Central memory CD8-positive, alpha-beta T cell (primary cell): ENCODE results near the gene TM7SF3.

Experiments
- ATAC-seq: fragments of 150-1000 bp; cut with Tn5 transposase; replicated peaks from 2 replicates; pipeline ENCODE4 v1.10.0; 2022; ENCODE audit warnings: mild to moderate bottlenecking, moderate FRiP score, moderate number of reproducible peaks; ENCODE audit not compliant: poor library complexity, severe bottlenecking; ENCODE audit errors: extremely low read depth
- DNase-seq, 2 donors: peaks; one replicate each; pipeline ENCODE4 v3.0.0; 2021; ENCODE audit warnings: low spot score in 2 of 2
- H3K27ac Mint-ChIP-seq: one replicate; pipeline ENCODE4 v1.8.0; 2022; ENCODE audit warnings: low read depth, mild to moderate bottlenecking, moderate library complexity, mixed read lengths
- H3K27me3 Mint-ChIP-seq: one replicate; pipeline ENCODE4 v1.8.0; 2022; ENCODE audit warnings: mixed read lengths
- H3K36me3 Mint-ChIP-seq: one replicate; pipeline ENCODE4 v1.8.0; 2022; ENCODE audit warnings: mild to moderate bottlenecking, moderate library complexity, mixed read lengths; ENCODE audit not compliant: insufficient read depth
- H3K4me1 Mint-ChIP-seq: one replicate; pipeline ENCODE4 v1.8.0; 2022; ENCODE audit warnings: mixed read lengths
- H3K4me3 Mint-ChIP-seq: one replicate; pipeline ENCODE4 v1.8.0; 2022; ENCODE audit warnings: mild to moderate bottlenecking, moderate library complexity, mixed read lengths
- H3K9me3 Mint-ChIP-seq: one replicate; pipeline ENCODE4 v1.8.0; 2022; ENCODE audit warnings: mixed read lengths

The TM7SF3 gene

DNA sequence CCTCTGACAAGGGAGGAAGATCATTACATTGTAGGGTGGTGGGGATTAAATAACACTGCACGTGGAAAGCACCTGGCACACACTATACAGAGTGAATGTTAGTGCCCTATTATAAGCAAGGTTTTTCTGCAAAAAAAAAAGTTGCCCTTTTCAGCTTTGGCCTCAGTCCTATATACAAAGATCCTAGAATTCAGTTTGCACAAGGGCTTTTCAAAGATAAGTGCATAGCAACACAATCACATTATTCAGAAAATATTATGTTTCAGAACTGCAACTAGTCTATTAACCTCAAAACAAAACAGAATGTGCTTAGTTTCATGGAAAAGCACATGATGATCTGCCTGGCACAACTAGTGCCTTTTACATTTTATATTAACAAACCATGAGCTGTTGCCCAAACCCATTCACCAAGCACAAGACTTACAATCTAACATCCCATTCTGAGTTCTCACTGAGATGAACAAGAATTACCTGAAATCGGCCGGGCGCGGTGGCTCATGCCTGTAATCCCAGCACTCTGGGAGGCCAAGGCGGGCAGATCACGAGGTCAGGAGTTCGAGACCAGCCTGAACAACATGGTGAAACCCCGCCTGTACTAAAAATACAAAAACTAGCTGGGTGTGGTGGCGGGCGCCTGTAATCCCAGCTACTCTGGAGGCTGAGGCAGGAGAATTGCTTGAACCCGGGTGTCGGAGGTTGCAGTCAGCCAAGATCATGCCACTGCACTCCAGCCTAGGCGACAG is 1.8 kb downstream of the TM7SF3 start:
- Mint-ChIP-seq H3K27ac (no peak overlapping the region), H3K4me3 (peak overlapping the region; percentile 31), H3K36me3 (peaks cover 10% of the 10 kb centered on the region), H3K27me3 (no peaks in the 10 kb centered on the region), H3K9me3 (no peaks in the 10 kb centered on the region), H3K4me1 (peaks cover 59% of the 10 kb centered on the region)
- ATAC-seq (no peak), DNase-seq (no peak)

DNA sequence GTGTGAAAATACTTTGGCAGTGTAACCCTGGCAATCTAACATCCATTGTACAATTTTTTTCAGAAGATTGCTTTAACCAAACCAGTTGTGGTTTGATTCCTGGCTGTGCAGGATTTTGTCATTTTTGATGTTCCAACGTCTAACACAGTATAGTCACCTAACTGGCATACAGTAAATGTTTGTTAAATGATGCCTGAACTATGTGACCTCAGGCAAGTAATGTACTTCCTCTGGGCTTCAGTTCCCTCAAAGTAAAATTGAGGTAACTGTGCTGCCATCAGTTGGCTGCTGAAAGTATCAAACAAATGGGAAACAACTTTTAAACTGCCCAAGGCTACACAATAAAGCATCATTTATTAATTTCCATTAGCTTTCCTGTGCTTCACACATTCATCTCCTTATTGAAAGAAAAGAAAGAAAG is 4.3 kb downstream of the TM7SF3 start:
- Mint-ChIP-seq H3K27ac (peak overlapping the region; percentile 45), H3K36me3 (peaks cover 12% of the 10 kb centered on the region), H3K9me3 (no peaks in the 10 kb centered on the region), H3K27me3 (no peaks in the 10 kb centered on the region), H3K4me1 (peaks cover 56% of the 10 kb centered on the region), H3K4me3 (no peak overlapping the region)
- DNase-seq: no peak
- no peak for ATAC-seq

DNA sequence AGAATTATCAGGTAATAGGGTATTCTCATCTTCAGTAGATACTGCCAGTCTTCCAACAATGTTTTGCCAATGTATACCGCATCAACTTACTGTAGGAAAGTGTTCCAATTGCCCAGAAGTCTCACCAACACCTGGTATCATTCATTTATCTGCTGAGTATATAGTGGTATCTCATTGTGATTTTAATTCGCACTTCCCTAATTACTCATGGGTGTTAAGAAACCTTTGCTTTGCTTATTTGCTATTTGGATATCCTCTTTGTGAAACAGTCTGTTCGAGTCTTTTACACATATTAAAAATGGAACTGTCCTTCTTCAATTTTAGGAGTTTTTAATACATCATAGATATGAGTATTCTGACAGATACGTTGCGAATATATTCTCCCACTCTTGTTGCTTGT is 6.1 kb downstream of the TM7SF3 start:
- no peaks in the 10 kb centered on the region for H3K9me3 Mint-ChIP-seq
- H3K27me3 Mint-ChIP-seq: no peaks in the 10 kb centered on the region
- peaks cover 10% of the 10 kb centered on the region for H3K36me3 Mint-ChIP-seq
- H3K27ac Mint-ChIP-seq: no peak overlapping the region
- no peak for DNase-seq
- no peak for ATAC-seq
- H3K4me1 Mint-ChIP-seq: peaks cover 57% of the 10 kb centered on the region
- H3K4me3 Mint-ChIP-seq: no peak overlapping the region

DNA sequence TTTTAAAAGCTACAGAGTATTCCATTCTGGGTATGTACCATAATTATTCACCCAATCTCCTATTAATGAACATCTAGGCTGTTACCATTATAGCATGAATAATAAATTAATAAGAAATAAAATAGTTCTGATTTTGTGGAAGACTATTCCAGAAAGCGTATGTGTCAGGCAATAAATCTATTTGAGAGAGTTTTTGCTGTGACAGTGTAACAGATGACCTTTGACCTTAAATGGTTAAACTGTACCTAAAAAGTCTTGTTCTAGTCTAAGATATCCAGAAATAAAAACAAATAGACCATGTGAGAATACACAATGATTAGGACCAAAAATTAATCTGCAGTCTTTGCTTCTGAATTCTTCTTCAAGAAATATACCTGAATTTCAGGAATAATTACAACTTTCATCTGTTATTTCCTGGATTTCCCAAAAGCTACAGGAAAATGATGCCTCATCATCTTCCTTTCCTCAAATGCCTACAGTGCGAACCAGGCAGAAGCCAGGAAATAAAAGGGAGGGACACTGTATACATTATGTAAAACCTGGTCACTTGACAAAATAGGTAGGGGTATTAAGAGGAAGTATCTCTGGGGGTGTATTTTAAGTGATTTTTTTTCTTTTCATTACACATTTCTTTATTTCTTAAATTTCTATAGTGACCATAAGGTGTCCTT is 7.3 kb downstream of the TM7SF3 start:
- peaks cover 54% of the 10 kb centered on the region for H3K4me1 Mint-ChIP-seq
- peaks cover 13% of the 10 kb centered on the region for H3K36me3 Mint-ChIP-seq
- H3K9me3 Mint-ChIP-seq: no peaks in the 10 kb centered on the region
- no peak overlapping the region for H3K4me3 Mint-ChIP-seq
- no peak for DNase-seq
- no peaks in the 10 kb centered on the region for H3K27me3 Mint-ChIP-seq
- ATAC-seq: no peak
- no peak overlapping the region for H3K27ac Mint-ChIP-seq

DNA sequence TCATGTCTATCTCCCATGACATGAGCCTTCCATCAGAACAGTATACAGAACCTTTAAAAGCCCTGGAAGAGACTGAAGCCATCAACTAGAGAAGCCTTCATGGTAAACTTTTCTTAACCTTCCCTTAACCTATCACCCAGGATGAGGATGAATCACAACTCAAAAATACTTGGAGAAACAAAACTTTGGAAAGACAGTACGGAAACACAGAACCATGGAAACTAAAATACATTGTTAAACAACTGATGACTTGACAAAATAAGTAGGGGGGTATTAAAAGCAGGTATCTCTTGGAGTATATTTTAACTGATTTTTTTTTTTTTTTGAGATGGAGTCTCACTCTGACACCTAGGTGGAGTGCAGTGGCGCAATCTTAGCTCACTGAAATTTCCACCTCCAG is 8.7 kb downstream of the TM7SF3 start:
- Mint-ChIP-seq H3K9me3 (no peaks in the 10 kb centered on the region), H3K36me3 (peaks cover 11% of the 10 kb centered on the region), H3K27ac (no peak overlapping the region), H3K27me3 (no peaks in the 10 kb centered on the region), H3K4me3 (no peak overlapping the region), H3K4me1 (peaks cover 49% of the 10 kb centered on the region)
- DNase-seq: no peak
- no peak for ATAC-seq

DNA sequence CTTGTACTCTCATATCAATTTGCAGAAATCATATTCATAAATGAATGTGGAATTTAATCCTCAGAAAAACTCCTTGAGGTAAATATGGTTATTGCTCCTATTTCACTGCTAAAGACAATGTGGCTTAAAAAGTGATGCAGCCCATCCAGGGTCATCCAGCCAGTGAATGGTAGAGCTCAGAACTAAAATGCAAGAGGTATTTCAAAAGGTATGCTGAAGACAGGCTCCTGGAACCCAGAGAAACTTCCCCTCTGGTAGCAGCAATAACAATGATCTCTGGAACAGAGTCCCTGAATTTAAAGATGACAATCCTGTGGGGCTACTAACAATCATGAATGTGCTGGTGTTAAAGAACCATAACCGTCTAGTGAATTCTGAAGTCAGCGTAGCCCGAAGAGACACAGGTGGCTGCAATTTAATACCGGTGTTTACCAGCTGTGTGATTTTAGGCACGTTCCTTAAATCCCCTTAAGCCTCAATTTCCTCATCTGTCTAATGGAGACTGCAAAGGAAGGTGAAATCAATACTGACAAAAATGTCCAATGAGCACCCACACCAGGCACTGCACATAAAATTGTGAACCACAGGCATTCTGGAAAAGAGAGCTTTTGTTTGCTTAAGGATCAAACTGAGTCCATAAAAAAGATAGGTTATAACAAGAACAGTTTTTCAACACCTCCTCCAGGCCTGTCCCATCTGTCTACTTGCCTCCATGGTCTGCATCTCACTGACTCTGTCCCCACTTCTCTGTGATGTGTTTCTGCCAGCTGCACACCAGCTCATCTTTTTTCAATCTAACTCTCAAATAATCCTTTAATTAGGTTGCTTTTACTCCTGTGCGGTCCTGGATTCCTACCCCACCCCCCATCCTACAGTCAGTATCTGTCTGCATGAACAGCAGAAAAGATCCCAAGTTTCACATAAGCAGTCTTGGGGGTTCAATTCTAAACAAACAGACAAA is 10.5 kb downstream of the TM7SF3 start:
- H3K4me1 Mint-ChIP-seq: peaks cover 43% of the 10 kb centered on the region
- no peak overlapping the region for H3K4me3 Mint-ChIP-seq
- DNase-seq (no peak), ATAC-seq (no peak)
- H3K27me3 Mint-ChIP-seq: no peaks in the 10 kb centered on the region
- H3K27ac Mint-ChIP-seq: no peak overlapping the region
- peaks cover 15% of the 10 kb centered on the region for H3K36me3 Mint-ChIP-seq
- H3K9me3 Mint-ChIP-seq: no peaks in the 10 kb centered on the region

DNA sequence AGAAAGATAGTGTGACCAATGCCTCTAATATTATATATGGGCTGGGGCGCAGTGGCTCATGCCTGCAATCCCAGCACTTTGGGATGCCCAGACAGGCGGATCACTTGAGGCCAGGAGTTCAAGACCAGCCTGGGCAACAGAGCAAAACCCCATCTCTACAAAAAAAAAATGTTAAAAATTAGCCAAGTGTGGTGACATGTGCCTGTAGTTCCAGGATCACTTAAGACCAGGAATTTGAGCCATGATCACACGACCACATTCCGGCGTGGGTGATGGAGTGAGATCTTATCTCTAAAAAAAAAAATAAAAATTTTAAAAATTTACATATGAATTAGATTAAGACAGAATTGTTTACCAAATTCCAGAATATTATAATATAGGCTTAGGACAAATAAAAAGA is 12.0 kb downstream of the TM7SF3 start:
- Mint-ChIP-seq H3K27ac (peak overlapping the region; percentile 21), H3K4me1 (peaks cover 35% of the 10 kb centered on the region), H3K9me3 (no peaks in the 10 kb centered on the region), H3K36me3 (peaks cover 23% of the 10 kb centered on the region), H3K27me3 (no peaks in the 10 kb centered on the region), H3K4me3 (no peak overlapping the region)
- no peak for ATAC-seq
- no peak for DNase-seq

DNA sequence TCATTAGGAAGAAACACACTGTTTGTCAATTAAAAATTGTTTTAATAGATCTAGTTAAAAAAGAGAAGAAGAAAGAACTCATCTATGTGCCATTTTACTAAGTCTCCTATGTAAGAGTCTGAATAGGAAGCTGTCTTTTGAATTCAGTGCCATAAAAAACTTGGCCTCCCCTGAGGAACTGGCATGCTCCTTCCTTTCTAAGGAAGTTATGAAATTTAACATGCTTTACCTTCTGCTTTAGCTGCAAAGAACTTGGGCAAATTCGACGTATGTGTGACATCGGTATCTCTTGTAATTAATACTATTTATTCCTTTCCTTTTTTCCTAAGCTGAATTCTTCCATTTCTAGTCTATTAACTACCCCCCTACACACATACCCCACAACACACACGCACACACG is 12.5 kb downstream of the TM7SF3 start:
- DNase-seq (no peak), ATAC-seq (no peak)
- no peaks in the 10 kb centered on the region for H3K27me3 Mint-ChIP-seq
- H3K9me3 Mint-ChIP-seq: no peaks in the 10 kb centered on the region
- H3K36me3 Mint-ChIP-seq: peaks cover 23% of the 10 kb centered on the region
- peaks cover 35% of the 10 kb centered on the region for H3K4me1 Mint-ChIP-seq
- peak overlapping the region; percentile 21 for H3K27ac Mint-ChIP-seq
- no peak overlapping the region for H3K4me3 Mint-ChIP-seq

DNA sequence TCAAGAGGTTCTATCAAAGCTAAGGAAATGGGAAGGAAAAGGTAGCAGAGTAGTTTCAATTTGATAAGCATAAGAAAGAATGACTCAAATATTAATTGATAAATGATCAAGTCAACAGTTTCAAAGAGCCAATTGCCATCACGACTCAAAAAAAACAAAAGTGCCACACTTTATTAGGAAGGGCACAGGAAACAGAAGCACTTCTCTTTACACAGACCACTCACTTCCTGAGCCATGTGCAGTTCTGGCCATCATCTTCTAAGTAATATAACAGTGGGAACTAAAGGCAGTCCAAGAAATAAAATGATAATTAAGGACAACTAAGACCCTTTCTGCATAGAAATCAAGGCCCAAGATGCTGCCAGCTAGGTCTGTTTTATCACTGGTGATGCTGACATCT is 13.2 kb downstream of the TM7SF3 start:
- no peak for ATAC-seq
- no peak overlapping the region for H3K4me3 Mint-ChIP-seq
- H3K36me3 Mint-ChIP-seq: peaks cover 23% of the 10 kb centered on the region
- H3K27ac Mint-ChIP-seq: no peak overlapping the region
- H3K9me3 Mint-ChIP-seq: no peaks in the 10 kb centered on the region
- DNase-seq: no peak
- H3K4me1 Mint-ChIP-seq: peaks cover 35% of the 10 kb centered on the region
- no peaks in the 10 kb centered on the region for H3K27me3 Mint-ChIP-seq

DNA sequence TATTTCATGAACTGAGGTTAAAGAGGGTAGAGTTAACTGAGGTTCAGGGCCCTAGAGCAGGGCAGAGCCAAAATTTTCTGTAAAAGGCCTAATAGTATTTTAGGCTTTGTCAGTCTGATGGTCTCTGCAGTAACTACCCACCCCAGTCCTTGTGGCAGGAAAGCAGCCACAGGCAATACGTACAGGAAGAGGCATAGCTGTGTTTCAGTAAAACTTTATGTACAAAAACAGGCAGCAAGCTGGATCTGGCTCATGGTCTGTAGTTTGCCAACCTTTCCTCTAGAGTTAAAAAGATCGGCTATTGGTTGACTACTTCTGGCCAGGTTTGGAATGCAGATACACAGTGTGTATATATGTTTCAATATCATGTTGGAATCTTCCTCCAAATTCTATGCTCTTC is 17.2 kb downstream of the TM7SF3 start:
- Mint-ChIP-seq H3K36me3 (peaks cover 29% of the 10 kb centered on the region), H3K4me3 (no peak overlapping the region), H3K4me1 (peaks cover 18% of the 10 kb centered on the region), H3K9me3 (no peaks in the 10 kb centered on the region), H3K27me3 (no peaks in the 10 kb centered on the region), H3K27ac (no peak overlapping the region)
- DNase-seq (no peak), ATAC-seq (no peak)

DNA sequence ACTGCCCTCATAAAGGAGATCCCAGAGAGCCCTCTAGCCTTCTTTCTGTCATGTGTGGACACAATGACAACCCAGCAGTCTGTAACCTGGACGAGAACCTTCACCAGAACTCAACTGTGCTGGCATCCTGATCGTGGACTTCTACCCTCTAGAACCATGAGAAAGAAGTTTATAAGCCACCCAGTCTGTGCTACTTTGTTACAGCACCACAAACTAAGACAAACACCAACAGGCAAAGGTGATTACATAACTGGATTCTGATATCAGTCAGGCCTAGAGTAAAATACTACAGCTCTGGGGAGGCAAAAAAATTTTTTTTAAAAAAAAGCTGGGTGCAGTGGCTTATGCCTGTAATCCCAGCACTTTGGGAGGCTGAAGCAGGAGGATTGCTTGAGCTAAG is 18.5 kb downstream of the TM7SF3 start:
- H3K27ac Mint-ChIP-seq: no peak overlapping the region
- no peaks in the 10 kb centered on the region for H3K27me3 Mint-ChIP-seq
- H3K4me3 Mint-ChIP-seq: no peak overlapping the region
- ATAC-seq: no peak
- DNase-seq: no peak
- peaks cover 25% of the 10 kb centered on the region for H3K36me3 Mint-ChIP-seq
- H3K9me3 Mint-ChIP-seq: no peaks in the 10 kb centered on the region
- peaks cover 10% of the 10 kb centered on the region for H3K4me1 Mint-ChIP-seq

DNA sequence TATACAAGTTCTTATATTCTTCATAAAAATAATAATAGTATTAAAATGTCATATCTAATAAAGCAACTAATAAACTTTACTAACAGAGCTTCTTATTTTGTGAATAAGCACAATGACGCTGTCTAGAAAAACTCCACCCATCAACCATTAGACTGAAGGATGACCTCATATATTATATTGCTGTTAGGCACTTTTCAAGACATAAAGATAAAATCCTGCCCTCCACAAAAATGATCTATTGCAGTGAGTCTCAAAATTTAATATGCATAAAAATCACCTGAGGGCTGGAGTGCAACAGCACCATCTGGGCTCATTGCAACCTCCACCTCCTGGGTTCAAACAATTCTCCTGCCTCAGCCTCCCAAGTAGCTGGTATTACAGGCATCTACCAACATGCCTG is 20.1 kb downstream of the TM7SF3 start:
- no peak overlapping the region for H3K27ac Mint-ChIP-seq
- peaks cover 29% of the 10 kb centered on the region for H3K36me3 Mint-ChIP-seq
- peaks cover 11% of the 10 kb centered on the region for H3K4me1 Mint-ChIP-seq
- H3K9me3 Mint-ChIP-seq: no peaks in the 10 kb centered on the region
- H3K4me3 Mint-ChIP-seq: no peak overlapping the region
- DNase-seq (no peak), ATAC-seq (no peak)
- no peaks in the 10 kb centered on the region for H3K27me3 Mint-ChIP-seq
